ENCODE results near the gene NKAIN2.

DNA sequence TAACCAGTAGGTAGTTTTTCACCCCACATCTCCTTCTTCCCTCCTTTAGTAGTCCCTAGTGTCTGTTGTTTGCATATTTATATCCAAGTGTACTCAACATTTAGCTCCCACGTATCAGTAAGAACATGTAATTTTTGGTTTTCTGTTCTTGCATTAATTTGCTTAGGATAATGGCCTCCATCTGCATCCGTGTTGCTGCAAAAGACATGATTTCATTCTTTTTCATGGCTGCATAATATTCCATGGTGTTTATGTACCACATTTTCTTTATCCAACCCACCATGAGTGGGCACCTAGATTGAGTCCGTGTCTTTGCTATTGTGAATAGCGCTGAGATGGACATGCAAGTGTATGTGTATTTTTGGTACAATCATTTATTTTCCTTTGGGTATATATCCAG lies 306.8 kb downstream of the NKAIN2 start:
- TF ChIP-seq SRSF7 (optimal IDR thresholded peaks at IDR 0.05; ENCODE audit: low read depth, low read length) = no peak
- TF ChIP-seq ZNF184 (CRISPR knock-in tag; IDR thresholded peaks at IDR 0.05) = no peak
- TF ChIP-seq, protein P1, sequence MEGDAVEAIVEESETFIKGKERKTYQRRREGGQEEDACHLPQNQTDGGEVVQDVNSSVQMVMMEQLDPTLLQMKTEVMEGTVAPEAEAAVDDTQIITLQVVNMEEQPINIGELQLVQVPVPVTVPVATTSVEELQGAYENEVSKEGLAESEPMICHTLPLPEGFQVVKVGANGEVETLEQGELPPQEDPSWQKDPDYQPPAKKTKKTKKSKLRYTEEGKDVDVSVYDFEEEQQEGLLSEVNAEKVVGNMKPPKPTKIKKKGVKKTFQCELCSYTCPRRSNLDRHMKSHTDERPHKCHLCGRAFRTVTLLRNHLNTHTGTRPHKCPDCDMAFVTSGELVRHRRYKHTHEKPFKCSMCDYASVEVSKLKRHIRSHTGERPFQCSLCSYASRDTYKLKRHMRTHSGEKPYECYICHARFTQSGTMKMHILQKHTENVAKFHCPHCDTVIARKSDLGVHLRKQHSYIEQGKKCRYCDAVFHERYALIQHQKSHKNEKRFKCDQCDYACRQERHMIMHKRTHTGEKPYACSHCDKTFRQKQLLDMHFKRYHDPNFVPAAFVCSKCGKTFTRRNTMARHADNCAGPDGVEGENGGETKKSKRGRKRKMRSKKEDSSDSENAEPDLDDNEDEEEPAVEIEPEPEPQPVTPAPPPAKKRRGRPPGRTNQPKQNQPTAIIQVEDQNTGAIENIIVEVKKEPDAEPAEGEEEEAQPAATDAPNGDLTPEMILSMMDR (IDR thresholded peaks at IDR 0.05 in 2 of 3, conservative IDR thresholded peaks at IDR 0.05 in 1 of 3; ENCODE audit: insufficient read depth in 2 of 3, low read depth in 1 of 3, low read length in 3 of 3) = no peak
- no peak for TF ChIP-seq RFX5 (IDR thresholded peaks at IDR 0.05; ENCODE audit: low read depth, low read length)
- TF ChIP-seq NFE2L1 (tag; IDR thresholded peaks at IDR 0.05; ENCODE audit: borderline replicate concordance, low read depth) = no peak
- TF ChIP-seq, protein P2, sequence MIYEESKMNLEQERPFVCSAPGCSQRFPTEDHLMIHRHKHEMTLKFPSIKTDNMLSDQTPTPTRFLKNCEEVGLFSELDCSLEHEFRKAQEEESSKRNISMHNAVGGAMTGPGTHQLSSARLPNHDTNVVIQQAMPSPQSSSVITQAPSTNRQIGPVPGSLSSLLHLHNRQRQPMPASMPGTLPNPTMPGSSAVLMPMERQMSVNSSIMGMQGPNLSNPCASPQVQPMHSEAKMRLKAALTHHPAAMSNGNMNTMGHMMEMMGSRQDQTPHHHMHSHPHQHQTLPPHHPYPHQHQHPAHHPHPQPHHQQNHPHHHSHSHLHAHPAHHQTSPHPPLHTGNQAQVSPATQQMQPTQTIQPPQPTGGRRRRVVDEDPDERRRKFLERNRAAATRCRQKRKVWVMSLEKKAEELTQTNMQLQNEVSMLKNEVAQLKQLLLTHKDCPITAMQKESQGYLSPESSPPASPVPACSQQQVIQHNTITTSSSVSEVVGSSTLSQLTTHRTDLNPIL (CRISPR knock-in tag; IDR thresholded peaks at IDR 0.05) = no peak
- no peak for TF ChIP-seq NRF1 (conservative IDR thresholded peaks at IDR 0.05 in 1 of 2, IDR thresholded peaks at IDR 0.05 in 1 of 2)
- TF ChIP-seq MCM7 (IDR thresholded peaks at IDR 0.05) = no peak
